SU-DHL-6 (cell line): ENCODE measurements around the gene TMED8.

ENCODE experiments used
- EZH2phosphoT487 ChIP-seq: fragments of 200-600 bp; sonication (generic), shearing (Covaris generic); conservative IDR thresholded peaks from 2 replicates; pipeline ENCODE4 v1.6.1; 2018; ENCODE audit warnings: mild to moderate bottlenecking, antibody characterized with exemption, low read length, moderate library complexity, mixed read lengths
- TF ChIP-seq, protein P1 (sequence below): fragments of 200-600 bp; sonication (generic); IDR thresholded peaks from one replicate; pipeline ENCODE4 v1.5.1; 2017; ENCODE audit warnings: antibody characterized with exemption, mild to moderate bottlenecking, low read length, moderate library complexity; ENCODE audit not compliant: insufficient read depth, poor library complexity, severe bottlenecking

DNA sequence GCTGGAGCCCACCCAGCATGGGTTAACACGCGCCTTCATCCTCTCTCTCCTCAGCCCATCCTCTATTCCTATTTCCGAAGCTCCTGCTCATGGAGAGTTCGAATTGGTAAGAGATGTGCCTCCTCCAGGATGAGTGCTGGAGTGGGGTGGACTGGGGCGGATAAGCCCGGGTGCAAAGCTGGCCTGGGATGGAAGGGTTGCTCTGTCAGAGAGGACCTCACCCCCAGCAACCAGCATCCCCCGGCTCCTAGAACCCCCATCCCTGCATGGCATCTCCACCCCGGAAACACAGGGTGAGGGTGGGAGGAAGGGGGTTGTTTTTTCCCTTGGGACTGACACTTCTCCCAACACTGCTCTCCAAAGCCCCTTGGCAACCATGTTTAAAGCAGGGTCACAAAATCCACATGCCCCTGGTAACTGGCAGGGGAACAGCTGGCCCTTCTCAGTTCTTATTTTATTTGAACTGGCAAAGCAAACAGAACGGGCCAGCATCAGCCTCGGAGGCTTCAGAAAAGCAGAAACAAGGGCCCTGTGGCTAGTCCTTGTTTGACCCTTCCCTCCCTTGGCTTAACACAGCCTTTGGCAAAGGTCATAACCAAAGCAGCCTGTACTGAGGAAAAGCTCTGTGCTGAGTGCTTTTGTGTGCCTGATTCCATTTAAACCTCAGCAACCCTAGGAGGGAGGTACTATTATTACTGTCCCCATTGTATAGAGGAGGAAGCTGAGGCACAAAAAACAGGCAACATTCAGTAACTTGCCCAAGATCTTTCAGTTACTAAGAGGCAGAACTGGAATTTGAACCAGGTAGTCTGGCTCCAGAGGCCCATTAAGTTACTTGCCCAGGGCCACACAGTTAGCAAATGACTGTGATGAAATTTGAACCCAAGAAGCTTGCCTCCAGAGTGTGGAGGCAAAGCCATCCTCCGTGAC is 51.8 kb downstream of the TMED8 start:
- TF ChIP-seq, protein P1, sequence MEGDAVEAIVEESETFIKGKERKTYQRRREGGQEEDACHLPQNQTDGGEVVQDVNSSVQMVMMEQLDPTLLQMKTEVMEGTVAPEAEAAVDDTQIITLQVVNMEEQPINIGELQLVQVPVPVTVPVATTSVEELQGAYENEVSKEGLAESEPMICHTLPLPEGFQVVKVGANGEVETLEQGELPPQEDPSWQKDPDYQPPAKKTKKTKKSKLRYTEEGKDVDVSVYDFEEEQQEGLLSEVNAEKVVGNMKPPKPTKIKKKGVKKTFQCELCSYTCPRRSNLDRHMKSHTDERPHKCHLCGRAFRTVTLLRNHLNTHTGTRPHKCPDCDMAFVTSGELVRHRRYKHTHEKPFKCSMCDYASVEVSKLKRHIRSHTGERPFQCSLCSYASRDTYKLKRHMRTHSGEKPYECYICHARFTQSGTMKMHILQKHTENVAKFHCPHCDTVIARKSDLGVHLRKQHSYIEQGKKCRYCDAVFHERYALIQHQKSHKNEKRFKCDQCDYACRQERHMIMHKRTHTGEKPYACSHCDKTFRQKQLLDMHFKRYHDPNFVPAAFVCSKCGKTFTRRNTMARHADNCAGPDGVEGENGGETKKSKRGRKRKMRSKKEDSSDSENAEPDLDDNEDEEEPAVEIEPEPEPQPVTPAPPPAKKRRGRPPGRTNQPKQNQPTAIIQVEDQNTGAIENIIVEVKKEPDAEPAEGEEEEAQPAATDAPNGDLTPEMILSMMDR: no peak
- TF ChIP-seq EZH2phosphoT487: no peak
